ENCODE data around the gene PARS2.

The PARS2 gene

GRCh38 chr1:54805466-54805865, 41.1 kb upstream of the PARS2 start:
- Histone ChIP-seq H3K36me3 (ENCODE audit: insufficient read depth, low read length) (no peaks in the 10 kb centered on the region), H3K4me1 (ENCODE audit: insufficient read depth, low read length) (no peaks in the 10 kb centered on the region), H3K9ac (ENCODE audit: low read depth, low read length) (no peak overlapping the region), H3K9me3 (ENCODE audit: control insufficient read depth, insufficient read depth, low read length) (no peaks in the 10 kb centered on the region)

GRCh38 chr1:54804471-54805132, 40.3 kb upstream of the PARS2 start:
- H3K9ac ChIP-seq (ENCODE audit: low read depth, low read length), result no peak overlapping the region
- no peaks in the 10 kb centered on the region; the same call in 1 of the 2 replicates for H3K4me1 ChIP-seq (ENCODE audit: insufficient read depth, low read length)
- H3K9me3 ChIP-seq (ENCODE audit: control insufficient read depth, insufficient read depth, low read length), result no peaks in the 10 kb centered on the region
- H3K36me3 ChIP-seq (ENCODE audit: insufficient read depth, low read length), result no peaks in the 10 kb centered on the region

DNA sequence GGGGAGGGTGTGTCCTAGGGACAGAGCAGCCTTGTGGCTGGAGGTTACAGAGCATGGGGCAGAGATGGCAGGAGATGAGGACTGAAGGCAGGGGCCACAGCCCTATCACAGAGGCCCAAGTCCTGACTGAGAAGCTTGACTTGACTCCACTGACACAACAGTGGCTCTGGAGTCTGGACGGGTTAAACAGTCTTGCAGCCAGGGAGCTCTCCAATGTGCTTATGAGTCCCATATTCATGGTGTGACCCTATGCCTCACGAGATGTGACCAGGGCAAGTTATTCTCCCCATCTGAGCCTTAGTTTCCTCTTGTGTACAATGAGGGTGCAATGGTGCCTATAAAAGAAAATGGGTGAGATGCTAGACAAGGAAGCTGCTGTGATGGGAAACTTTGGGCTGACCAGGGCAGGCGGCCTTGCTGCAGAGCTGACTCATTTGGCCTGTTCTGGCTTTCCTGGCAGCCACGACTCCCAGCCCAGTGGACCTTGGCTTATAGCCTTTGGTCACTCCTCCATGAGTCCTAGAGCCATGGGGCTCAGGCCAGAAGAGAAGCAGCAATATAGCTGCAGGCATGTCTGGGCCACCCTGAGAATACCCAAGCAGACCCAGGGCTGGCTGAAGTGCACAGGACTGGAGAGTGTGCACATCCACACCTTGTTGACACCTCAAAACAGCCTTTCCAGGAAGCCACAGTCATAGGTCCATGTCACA, 39.6 kb upstream of the PARS2 start:
- Histone ChIP-seq H3K4me1 (ENCODE audit: insufficient read depth, low read length) (no peaks in the 10 kb centered on the region; the same call in 1 of the 2 replicates), H3K36me3 (ENCODE audit: insufficient read depth, low read length) (no peaks in the 10 kb centered on the region), H3K9me3 (ENCODE audit: control insufficient read depth, insufficient read depth, low read length) (no peaks in the 10 kb centered on the region), H3K9ac (ENCODE audit: low read depth, low read length) (no peak overlapping the region)

DNA sequence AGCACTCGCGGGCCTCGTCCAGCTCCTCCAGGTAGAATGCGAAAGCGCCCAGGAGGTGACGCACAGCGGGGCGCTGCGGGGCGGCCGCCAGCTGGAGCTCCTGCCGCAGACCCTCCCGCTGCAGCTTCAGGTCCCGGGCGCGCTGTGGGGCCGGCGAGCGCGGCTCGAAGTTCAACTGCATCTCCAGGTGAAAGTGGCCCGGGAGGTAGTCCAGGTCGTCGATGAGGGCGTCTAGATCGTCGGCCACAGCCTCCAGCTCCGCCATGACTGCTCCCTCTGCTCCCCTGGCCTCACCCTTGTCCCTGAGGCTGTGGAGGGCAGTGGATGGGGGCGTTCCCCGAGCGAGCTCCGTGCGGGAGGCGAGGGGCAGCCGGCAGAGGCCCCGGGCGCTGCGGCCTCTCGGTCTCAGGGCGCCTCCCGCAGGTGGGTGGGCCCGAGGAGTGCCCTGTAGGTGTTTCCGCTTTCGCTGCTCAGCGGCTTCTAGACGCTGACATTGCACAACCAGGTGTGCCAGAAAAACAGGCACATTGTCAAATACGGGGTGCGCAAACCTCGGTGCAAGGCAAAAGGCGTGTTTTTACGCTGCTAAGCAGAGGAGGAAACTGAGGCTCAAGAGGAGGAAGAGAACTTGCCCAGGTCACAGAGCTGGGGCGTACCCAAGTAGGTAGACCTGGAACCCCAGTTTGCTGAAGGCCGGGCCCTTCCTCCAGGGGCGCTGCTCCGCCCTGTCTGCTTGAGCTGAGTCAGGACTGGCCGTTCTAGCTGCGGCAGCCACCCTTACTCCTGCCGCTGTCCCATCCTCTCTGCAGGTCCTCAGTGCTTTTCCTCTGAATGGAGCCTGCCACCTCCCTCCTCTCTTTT, 36.8 kb upstream of the PARS2 start, which contains the start of gene TTC22:
Gene TTC22, minus strand, starts transcription at position 425 of the 861 bp plus-strand sequence. Its CDS starts 160 bp downstream, at position 265.
- Histone ChIP-seq H3K9ac (ENCODE audit: low read depth, low read length) (peak within 1 kb of the TSS; percentile 39; the same call in 1 of the 2 replicates), H3K9me3 (ENCODE audit: control insufficient read depth, insufficient read depth, low read length) (no peaks in the 10 kb centered on the region), H3K36me3 (ENCODE audit: insufficient read depth, low read length) (no peaks in the 10 kb centered on the region), H3K4me1 (ENCODE audit: insufficient read depth, low read length) (no peaks in the 10 kb centered on the region; the same call in 1 of the 2 replicates)

DNA sequence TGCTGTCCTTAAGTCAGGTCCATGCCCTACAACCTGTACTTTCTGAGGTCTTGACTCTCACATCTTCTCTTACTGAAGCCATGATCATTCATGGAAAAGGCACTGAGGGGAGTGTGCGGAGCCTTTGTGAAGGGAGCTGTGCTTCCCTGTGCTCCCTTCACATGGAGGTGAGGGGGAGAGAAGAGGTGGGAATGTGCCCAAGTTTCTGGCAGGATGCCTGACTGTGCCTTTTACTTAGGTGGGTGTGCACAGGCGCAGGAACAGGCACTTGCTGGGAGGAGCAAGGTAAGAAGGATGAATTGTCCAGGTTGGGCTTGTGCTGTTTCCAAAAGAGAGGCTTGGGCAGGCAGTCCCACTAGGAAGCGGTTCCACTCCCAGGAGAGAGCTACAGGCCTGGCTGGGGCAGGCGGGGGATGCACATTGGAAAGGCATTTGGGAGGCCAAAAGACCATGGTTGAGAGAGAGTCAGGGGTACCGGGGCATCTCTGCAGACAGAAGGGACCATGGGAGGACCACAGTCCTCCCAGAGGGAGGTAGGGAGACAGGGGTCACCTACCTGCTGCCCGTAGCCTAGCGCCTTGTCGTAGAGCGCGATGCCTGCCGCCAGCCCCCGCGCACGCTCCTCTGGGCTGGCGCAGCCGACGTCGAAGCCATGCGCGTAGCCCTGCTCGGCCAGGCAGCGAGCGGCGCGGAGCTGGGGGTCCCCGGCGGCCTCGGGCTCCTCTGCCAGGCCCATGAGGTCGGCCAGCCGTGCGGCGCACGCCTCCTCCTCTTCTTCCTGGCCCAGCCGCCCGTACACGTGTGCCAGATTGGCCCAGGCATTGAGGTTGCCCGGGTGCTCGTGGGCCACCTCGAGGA, 35.9 kb upstream of the PARS2 start:
- H3K36me3 ChIP-seq (ENCODE audit: insufficient read depth, low read length), result no peaks in the 10 kb centered on the region
- H3K4me1 ChIP-seq (ENCODE audit: insufficient read depth, low read length), result peaks cover 7% of the 10 kb centered on the region
- no peaks in the 10 kb centered on the region for H3K9me3 ChIP-seq (ENCODE audit: control insufficient read depth, insufficient read depth, low read length)
- peak overlapping the region; percentile 39; the same call in 1 of the 2 replicates for H3K9ac ChIP-seq (ENCODE audit: low read depth, low read length)

- Histone ChIP-seq H3K9me3 (ENCODE audit: control insufficient read depth, insufficient read depth, low read length) (no peaks in the 10 kb centered on the region), H3K4me1 (ENCODE audit: insufficient read depth, low read length) (peaks cover 17% of the 10 kb centered on the region), H3K9ac (ENCODE audit: low read depth, low read length) (no peak overlapping the region), H3K36me3 (ENCODE audit: insufficient read depth, low read length) (no peaks in the 10 kb centered on the region)
Measured at GRCh38 chr1:54798769-54799641, 34.7 kb upstream of the PARS2 start.

- Histone ChIP-seq H3K9me3 (ENCODE audit: control insufficient read depth, insufficient read depth, low read length) (no peaks in the 10 kb centered on the region), H3K4me1 (ENCODE audit: insufficient read depth, low read length) (peaks cover 17% of the 10 kb centered on the region), H3K9ac (ENCODE audit: low read depth, low read length) (no peak overlapping the region), H3K36me3 (ENCODE audit: insufficient read depth, low read length) (no peaks in the 10 kb centered on the region)
Measured at GRCh38 chr1:54798206-54798605, 33.9 kb upstream of the PARS2 start.

DNA sequence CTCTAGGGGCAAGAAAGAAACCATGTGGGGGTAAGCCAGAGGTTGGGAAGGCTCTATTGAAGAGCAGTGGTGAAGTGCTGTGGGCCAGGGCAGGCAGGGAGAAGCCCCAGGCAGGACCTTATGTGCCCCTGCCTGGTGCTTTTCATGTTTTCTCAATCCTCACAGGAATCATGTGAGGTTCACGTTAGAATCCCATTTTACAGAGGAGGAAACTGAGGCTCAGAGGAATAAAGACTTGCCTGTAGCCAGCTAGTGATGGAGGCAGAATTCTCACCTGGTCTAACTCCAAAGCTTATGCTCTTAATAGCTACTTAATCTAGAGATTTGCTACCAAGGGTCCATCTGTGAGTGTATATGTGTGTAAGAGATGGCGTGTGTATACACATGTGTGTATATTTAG, 32.6 kb upstream of the PARS2 start:
- H3K4me1 ChIP-seq (ENCODE audit: insufficient read depth, low read length), result peaks cover 17% of the 10 kb centered on the region

GRCh38 chr1:54795841-54796468, 31.6 kb upstream of the PARS2 start:
- Histone ChIP-seq H3K4me1 (ENCODE audit: insufficient read depth, low read length) (peaks cover 17% of the 10 kb centered on the region), H3K9me3 (ENCODE audit: control insufficient read depth, insufficient read depth, low read length) (no peaks in the 10 kb centered on the region), H3K9ac (ENCODE audit: low read depth, low read length) (no peak overlapping the region), H3K36me3 (ENCODE audit: insufficient read depth, low read length) (no peaks in the 10 kb centered on the region)

More for the DNA sequence above, 32.6 kb upstream of the PARS2 start:
- Histone ChIP-seq H3K9ac (ENCODE audit: low read depth, low read length) (no peak overlapping the region), H3K36me3 (ENCODE audit: insufficient read depth, low read length) (no peaks in the 10 kb centered on the region), H3K9me3 (ENCODE audit: control insufficient read depth, insufficient read depth, low read length) (no peaks in the 10 kb centered on the region)

DNA sequence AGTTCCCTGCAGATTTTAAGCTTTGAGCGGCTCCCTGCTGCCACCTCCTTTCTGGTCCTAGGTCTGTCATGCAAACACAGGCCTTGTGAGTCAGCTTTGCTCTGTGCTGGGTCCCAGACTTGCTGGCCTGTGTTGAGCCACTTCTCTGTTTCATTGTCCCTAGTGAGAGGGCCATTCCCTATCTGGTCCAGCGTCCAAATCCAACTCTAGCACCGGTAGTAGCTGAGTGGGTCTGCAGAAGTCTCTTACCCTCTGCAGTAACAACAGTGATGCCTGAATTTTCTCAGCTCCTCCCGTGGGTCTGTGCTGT, 31.0 kb upstream of the PARS2 start:
- peaks cover 17% of the 10 kb centered on the region for H3K4me1 ChIP-seq (ENCODE audit: insufficient read depth, low read length)
- H3K9me3 ChIP-seq (ENCODE audit: control insufficient read depth, insufficient read depth, low read length), result no peaks in the 10 kb centered on the region
- H3K9ac ChIP-seq (ENCODE audit: low read depth, low read length), result no peak overlapping the region
- no peaks in the 10 kb centered on the region for H3K36me3 ChIP-seq (ENCODE audit: insufficient read depth, low read length)

- no peaks in the 10 kb centered on the region for H3K36me3 ChIP-seq (ENCODE audit: insufficient read depth, low read length)
- no peak overlapping the region for H3K9ac ChIP-seq (ENCODE audit: low read depth, low read length)
- H3K9me3 ChIP-seq (ENCODE audit: control insufficient read depth, insufficient read depth, low read length), result no peaks in the 10 kb centered on the region
- H3K4me1 ChIP-seq (ENCODE audit: insufficient read depth, low read length), result peaks cover 17% of the 10 kb centered on the region
Measured at GRCh38 chr1:54794451-54795355, 30.4 kb upstream of the PARS2 start.

DNA sequence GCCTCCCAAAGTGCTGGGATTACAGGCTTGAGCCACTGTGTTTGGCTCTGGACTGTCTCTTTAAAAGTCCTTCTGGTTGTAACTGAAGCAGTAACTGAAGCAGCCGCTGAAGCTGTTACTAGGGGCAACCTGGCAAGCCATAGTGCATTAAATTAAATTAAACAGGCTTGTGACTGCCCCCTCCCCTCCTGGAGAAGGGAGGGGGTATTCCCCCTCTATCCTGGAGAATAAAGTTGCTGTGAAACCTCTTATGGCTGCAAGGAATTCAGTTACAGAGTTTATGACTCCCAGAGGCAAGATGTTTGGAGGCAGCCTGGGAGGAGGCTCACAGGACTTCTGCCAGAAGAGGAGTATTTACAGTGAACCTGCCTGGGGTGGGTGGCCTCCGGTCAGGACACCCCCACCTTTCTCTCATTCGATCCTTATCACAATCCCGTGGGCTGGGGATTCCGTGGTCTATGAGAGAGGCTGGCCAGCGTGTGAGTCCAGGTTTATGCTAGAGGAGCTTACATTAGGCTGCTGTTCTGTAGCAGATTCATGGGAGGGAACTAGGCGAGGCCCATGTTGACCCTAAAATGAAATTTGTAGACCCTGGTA, 28.5 kb upstream of the PARS2 start:
- Histone ChIP-seq H3K9me3 (ENCODE audit: control insufficient read depth, insufficient read depth, low read length) (no peaks in the 10 kb centered on the region), H3K9ac (ENCODE audit: low read depth, low read length) (no peak overlapping the region), H3K4me1 (ENCODE audit: insufficient read depth, low read length) (peaks cover 27% of the 10 kb centered on the region), H3K36me3 (ENCODE audit: insufficient read depth, low read length) (no peaks in the 10 kb centered on the region)
